ENCODE data around the gene PRPF39.

The PRPF39 gene

GRCh38 chr14:45128963-45129629 is 45.2 kb downstream of the PRPF39 start:
- in situ Hi-C loops (cut with MboI; ENCODE audit: low pct_unique_long_range_greater_than_20kb, low sequenced_read_pairs, unreplicated experiment), result no loop called here
- no peak for TF ChIP-seq CTCF (IDR thresholded peaks at IDR 0.05; ENCODE audit: extremely low read depth, insufficient read depth, missing control alignments)
- no peak for DNase-seq (ENCODE audit: low spot score)

DNA sequence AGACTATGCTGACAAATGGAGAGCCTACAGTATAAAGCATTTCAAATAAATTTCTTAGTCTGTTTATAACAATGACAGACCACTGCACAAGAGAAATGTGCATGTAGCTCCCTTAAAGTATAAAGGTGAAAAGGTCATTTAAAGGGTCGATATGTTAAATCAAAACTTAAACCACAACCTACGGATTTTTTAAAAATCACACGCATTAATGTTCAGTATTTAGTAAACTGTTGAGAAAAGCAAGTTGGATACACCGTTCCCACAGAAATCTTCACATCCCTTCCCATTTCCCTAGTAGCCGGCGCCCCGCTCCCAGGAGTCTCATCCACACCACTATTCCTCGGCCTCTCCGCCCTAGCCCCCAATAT is 49.8 kb downstream of the PRPF39 start:
- in situ Hi-C loops (cut with MboI; ENCODE audit: low pct_unique_long_range_greater_than_20kb, low sequenced_read_pairs, unreplicated experiment), result no loop called here
- no peak for DNase-seq (ENCODE audit: low spot score)
- TF ChIP-seq CTCF (IDR thresholded peaks at IDR 0.05; ENCODE audit: extremely low read depth, insufficient read depth, missing control alignments), result no peak

GRCh38 chr14:45134051-45134958 is 50.4 kb downstream of the PRPF39 start, which contains the start of gene FKBP3:
Gene FKBP3 (minus strand): TSS chr14:45134481. CDS start chr14:45134456, 25 bp downstream.
- peak; percentile 44 for TF ChIP-seq CTCF (IDR thresholded peaks at IDR 0.05; ENCODE audit: extremely low read depth, insufficient read depth, missing control alignments)
- peak; percentile 96 for DNase-seq (ENCODE audit: low spot score)
- in situ Hi-C loops (cut with MboI; ENCODE audit: low pct_unique_long_range_greater_than_20kb, low sequenced_read_pairs, unreplicated experiment), result no loop called here

GRCh38 chr14:45135156-45135555 is 51.2 kb downstream of the PRPF39 start:
- no peak for TF ChIP-seq CTCF (IDR thresholded peaks at IDR 0.05; ENCODE audit: extremely low read depth, insufficient read depth, missing control alignments)
- in situ Hi-C loops (cut with MboI; ENCODE audit: low pct_unique_long_range_greater_than_20kb, low sequenced_read_pairs, unreplicated experiment), result no loop called here
- DNase-seq (ENCODE audit: low spot score), result no peak

GRCh38 chr14:45135659-45136395 is 51.9 kb downstream of the PRPF39 start, which contains the start of gene FANCM:
Gene FANCM (plus strand): TSS chr14:45135930. CDS start chr14:45136032, 102 bp downstream.
- no peak for TF ChIP-seq CTCF (IDR thresholded peaks at IDR 0.05; ENCODE audit: extremely low read depth, insufficient read depth, missing control alignments)
- DNase-seq (ENCODE audit: low spot score), result peak; percentile 86
- in situ Hi-C loops (cut with MboI; ENCODE audit: low pct_unique_long_range_greater_than_20kb, low sequenced_read_pairs, unreplicated experiment), result no loop called here

DNA sequence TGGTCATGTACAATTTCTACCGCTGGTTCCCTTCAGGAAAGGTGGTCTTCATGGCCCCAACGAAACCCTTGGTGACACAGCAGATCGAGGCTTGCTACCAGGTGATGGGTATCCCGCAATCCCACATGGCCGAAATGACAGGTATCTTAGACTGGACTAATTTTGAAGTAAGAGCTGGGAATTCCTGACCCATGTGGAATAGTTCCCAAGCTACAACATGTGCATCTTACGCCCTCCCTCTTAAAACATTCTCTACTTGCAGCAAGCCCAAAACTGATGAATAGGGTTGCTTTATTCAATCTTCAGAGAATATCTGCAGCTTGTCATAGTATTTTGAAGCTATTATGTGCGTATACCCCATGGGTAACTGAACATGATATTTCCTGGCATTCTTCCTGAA is 52.5 kb downstream of the PRPF39 start:
- no peak for TF ChIP-seq CTCF (IDR thresholded peaks at IDR 0.05; ENCODE audit: extremely low read depth, insufficient read depth, missing control alignments)
- DNase-seq (ENCODE audit: low spot score), result no peak
- in situ Hi-C loops (cut with MboI; ENCODE audit: low pct_unique_long_range_greater_than_20kb, low sequenced_read_pairs, unreplicated experiment), result no loop called here

Measured in GM13977 (cell line).